CD4-positive, alpha-beta T cell treated with Interleukin-15 for 4 hours (primary cell): Measurements from ENCODE around the gene ARHGAP23.
A peak's percentile ranks its signal among the peaks of the same experiment; 100 is the strongest.
"Not testable (repeated sequence)": the region's sequence is repeated elsewhere in the genome, so short reads cannot be mapped to it uniquely, and the experiment has no call there.

Source experiments
- DNase-seq: peaks from one replicate; pipeline ENCODE4 v3.0.0-alpha.2; 2020; ENCODE audit warnings: low spot score

ARHGAP23 gene

GRCh38 chr17:38485681-38486298 is 57.5 kb downstream of the ARHGAP23 start:
- DNase-seq, result peak; percentile 24

- DNase-seq, result not testable (repeated sequence)
These were observed 61.5 kb downstream of the ARHGAP23 start for GRCh38 chr17:38489774-38490173.

GRCh38 chr17:38491346-38492066 is 63.2 kb downstream of the ARHGAP23 start:
- not testable (repeated sequence) for DNase-seq

DNA sequence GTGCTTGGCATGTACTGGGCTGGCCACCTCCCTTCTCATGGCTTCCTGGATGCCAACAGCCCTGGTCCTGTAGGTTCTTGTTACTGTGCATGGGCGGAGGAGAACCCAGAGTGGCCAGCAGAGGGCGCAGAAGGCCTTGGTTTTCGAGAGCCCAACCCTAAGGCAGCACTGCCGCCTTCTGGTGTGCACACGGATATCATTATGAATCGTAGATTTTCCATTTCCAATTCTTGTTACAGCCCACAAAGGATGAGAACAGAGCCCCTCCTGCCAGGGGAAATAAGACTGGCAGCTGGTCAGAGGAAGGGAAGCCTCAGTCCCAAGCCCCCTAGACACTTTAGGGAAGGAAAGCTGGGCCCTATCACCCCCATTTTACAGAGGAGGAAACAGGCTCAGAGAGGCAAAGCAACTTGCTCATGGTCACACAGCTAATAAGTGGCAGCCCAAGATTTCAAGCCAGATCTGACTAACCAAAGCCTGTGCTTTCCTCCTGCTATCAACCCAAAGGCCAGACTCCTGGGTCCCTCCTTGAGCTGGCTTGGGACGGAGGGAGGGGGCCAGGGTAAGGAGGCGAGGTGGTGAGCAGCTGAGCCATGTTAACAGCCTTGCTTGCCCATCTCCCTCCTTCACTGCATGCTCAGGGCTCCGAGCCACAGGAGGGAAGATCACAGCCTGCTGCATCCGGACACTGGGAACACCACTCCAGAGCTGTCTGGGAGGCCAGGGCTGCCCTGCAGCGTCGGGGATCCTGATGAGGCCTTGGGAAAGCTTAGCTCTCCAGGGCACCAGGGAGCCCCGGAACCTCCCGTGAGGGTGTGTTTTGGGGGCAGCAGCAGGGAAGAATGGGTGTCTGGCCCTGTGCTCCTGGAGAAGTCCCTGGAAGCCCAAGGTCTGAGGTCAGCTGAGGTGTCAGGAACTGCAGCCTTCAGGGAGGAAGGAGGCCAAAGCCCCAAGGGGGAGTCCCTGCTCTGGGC is 64.1 kb downstream of the ARHGAP23 start:
- peak; percentile 90 for DNase-seq

- DNase-seq, result not testable (repeated sequence)
These were observed 65.9 kb downstream of the ARHGAP23 start for GRCh38 chr17:38494152-38494551.

- DNase-seq, result not testable (repeated sequence)
These were observed 69.4 kb downstream of the ARHGAP23 start for GRCh38 chr17:38497656-38498055.

DNA sequence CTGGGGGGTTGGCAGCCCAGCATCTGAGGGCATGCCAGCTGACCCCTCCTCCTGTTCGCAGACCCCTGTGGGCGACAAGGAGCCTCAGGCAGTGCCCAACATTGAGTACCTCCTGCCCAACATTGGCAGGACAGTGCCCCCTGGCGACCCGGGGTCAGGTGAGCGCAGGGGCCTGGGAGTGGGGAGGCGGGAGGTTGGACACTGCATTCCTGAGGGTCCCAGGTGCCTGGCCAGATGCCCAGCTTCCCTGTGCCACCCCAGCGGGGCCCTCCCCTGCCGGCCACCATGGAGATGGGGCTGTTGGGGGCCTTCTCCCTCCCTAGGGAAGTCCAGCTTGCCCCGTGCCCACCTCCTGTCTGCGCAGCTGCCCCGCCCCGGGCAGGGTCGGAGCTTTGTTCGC is 70.1 kb downstream of the ARHGAP23 start:
- no peak for DNase-seq

GRCh38 chr17:38499230-38499629 is 71.0 kb downstream of the ARHGAP23 start:
- DNase-seq, result not testable (repeated sequence)

DNA sequence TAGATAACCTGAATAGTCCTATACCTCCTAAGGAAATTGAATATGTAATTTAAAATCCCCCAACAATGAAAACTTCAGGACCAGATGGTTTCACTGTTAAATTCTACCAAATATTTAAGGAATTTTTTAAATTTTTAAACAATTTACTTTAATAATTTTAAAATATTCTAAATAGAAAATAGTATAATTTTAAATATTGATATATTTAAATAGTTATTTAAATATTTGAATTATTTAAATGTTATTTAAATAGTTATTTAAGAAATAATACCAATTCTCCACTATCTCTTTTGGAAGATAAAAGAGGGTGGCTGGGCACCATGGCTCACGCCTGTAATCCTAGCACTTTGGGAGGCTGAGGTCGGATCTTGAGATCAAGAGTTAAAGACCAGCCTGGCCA is 73.5 kb downstream of the ARHGAP23 start:
- DNase-seq, result not testable (repeated sequence)

GRCh38 chr17:38503286-38503913 is 75.1 kb downstream of the ARHGAP23 start:
- not testable (repeated sequence) for DNase-seq

GRCh38 chr17:38504216-38504615 is 76.0 kb downstream of the ARHGAP23 start:
- DNase-seq, result no peak

GRCh38 chr17:38507436-38507835 is 79.2 kb downstream of the ARHGAP23 start:
- no peak for DNase-seq

- no peak for DNase-seq
These were observed 79.8 kb downstream of the ARHGAP23 start for GRCh38 chr17:38507921-38508569.

- no peak for DNase-seq
These were observed 80.3 kb downstream of the ARHGAP23 start for GRCh38 chr17:38508570-38508950.

- DNase-seq, result peak; percentile 64
These were observed 80.9 kb downstream of the ARHGAP23 start for GRCh38 chr17:38508954-38509771.

DNA sequence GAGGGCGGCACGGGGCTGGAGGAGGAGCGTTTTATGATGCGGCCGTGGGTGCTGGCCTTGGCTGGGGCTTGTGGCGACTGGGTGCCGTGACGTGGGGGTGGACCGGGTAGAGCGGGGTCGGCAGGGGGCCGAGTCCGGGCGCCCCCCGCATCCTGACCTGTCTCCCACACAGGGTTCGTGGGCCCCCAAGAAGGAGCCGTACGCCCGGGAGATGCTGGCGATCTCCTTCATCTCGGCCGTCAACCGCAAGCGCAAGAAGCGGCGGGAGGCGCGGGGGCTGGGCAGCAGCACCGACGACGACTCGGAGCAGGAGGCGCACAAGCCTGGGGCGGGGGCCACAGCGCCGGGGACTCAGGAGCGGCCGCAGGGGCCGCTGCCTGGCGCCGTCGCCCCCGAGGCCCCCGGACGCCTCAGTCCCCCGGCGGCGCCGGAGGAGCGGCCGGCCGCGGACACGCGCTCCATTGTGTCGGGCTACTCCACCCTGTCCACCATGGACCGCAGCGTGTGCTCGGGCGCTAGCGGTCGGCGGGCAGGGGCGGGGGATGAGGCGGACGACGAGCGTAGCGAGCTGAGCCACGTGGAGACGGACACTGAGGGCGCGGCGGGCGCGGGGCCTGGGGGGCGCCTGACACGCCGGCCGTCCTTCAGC is 81.6 kb downstream of the ARHGAP23 start:
- no peak for DNase-seq

DNA sequence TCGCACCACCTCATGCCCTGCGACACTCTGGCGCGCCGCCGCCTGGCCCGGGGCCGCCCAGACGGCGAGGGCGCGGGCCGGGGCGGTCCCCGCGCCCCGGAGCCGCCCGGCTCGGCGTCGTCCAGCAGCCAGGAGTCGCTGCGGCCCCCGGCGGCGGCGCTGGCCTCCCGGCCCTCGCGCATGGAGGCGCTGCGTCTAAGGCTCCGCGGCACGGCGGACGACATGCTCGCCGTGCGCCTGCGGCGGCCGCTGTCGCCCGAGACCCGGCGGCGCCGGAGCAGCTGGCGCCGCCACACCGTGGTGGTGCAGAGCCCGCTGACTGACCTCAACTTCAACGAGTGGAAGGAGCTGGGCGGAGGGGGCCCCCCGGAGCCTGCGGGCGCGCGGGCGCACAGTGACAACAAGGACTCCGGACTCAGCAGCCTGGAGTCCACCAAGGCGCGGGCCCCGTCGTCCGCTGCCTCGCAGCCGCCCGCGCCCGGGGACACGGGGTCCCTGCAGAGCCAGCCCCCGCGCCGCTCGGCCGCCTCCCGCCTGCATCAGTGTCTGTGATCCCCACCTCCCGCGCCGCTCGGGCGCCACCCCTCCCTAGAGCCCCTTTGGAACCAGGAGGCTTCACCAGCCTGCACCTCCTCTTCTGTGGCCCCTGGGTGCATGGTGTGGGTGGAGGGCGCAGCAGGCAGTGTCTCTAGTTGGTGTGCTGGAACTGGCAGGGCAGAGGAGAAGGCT is 82.3 kb downstream of the ARHGAP23 start:
- no peak for DNase-seq

DNA sequence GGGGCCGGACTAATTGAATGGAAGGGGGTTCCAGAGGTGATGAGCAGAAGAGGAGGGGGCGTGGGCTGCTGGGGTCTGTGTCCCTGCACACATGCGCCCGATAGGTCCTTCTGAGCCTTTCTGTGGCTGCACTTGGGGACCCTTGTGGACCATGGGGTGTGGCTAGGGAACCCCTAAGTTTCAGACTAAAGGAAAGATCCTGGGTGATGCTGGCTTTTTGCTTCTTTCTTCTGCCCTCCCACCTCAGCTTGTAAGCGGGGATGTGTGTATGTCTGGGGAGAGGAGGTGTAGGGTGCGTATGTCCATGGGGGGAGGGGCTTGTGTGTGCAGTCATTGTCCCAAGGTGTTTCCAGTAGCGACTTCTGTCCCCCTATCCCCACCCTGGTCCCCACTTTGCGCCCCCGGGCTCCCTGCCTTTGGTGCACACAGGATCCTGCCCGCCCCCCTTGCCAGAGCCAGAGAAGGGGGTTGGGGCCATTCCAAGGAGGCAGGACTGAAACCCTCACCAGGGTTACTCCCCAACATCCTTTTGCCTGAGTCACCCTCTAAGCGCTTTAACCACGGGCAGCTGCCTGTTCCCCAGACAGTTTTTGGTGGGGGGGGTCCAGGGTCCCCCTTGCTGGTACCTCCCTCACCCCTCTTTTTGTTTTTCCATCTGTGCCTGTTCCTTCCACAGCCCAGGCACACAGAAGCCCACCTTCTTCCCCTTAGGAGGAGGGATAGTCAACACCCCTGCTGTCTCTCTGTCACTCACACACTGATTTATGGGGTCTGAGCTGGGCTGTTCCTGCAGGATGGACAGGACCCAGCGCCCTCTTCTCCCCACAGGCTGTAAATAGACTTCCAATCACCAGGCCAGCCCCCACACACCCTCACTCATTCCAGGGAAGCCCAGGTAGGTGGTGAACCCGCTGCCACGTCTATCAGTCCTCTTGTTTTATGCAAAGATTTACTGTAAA is 83.2 kb downstream of the ARHGAP23 start:
- no peak for DNase-seq
